ENCODE measurements around the gene LARP4B.

Gene LARP4B

DNA sequence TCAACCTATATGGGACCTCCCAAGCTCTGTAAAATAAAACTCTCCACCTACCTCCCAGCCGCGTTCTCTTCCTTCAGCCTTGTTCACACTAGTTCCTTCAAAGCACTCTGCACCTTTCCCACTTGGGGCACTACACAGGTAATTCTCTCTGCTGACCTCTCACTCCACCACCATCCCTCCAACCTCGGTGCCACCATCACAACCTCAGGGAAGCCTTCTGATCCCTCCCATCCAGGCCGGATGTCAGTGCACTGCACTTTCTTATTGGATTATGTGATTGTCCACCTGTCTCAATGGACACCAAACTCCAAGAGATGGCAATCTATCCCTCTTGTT, 7.0 kb downstream of the LARP4B start:
- no peak for DNase-seq (ENCODE audit: low spot score)

DNA sequence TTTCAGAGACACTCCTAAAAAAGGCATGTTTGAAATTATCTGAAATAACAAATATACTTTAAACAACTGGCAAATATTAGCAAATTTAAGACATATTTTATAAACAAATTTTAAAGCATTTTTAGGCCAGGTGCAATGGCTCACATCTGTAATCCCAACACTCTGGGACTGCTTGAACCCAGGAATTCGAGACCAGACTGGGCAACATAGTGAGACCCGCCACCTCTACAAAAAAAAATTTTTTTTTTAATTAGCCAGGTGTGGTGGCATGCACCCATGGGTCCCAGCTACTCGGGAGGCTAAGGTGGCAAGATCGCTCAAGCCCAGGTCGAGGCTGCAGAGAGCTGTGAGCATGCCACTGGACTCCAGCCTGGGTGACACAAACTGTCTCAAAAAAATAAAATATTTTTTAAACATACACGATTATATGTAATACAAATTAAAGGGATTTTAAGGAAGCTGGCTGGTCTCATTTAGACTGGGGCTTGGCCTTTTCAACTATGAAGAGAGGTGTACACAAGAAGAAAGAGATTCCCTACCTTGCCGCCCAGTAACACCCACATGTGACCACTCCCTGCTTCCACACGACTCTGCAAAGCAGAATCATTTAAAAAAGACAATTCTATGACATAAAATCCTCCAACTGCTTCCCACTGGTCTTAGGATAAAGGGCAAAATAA, 7.5 kb downstream of the LARP4B start:
- no peak for DNase-seq (ENCODE audit: low spot score)

DNA sequence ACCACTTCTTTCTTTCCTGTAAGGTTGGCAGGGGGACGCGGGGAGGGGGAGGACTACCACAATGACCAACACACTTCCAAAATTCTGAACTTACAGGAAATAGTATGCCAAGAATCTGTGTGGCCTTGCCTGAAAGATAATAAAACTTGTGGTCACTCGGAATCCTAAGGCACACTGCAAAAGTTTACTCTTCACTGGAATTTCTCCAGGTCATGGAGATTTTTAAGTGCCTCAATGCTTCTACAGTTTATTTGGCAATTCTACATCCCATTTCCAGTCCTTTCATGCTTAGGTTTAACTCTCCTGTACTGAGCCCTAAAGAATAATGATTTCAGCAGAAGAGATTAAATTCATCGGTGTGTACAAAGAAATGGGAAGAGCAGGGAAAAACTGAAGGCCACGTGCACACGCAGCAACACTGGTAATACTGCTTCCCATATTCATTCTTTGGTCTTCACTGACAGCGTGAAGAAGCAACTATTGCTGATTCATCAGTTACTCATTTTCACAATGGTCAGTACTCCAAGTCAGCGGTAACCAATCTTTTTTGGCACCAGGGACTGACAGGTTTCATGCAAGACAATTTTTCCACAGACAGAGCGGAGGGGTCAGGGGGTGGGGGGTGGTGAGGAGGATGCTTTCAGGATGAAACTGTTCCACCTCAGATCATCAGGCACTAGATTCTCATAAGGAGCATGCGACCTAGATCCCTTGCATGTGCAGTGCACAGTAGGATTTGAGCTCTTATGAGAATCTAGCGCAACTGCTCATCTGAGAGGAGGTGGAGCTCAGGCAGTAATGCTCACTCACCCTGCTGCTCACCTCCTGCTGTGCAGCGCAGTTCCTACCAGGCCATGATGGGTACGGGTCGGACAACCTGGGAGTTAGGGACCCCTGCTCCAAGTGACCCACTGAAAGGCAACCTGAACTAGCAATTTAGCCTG, 9.8 kb downstream of the LARP4B start:
- no peak for DNase-seq (ENCODE audit: low spot score)

DNA sequence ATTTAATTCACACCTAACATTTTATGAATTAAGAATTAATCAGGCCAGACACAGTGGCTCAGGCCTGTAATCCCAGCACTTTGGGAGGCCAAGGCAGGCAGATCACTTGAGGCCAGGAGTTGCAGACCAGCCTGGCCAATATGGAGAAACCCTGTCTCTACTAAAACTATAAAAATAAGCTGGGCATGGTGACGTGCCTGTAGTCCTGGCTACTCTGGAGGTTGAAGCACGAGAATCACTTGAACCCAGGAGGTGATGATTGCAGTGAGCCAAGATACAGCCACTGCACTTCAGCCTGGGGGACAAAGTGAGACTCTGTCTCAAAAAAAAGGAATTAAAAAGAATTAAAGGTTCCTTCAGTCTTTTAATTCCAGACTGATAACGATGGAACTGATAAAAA, 11.1 kb downstream of the LARP4B start:
- DNase-seq (ENCODE audit: low spot score) = no peak

DNA sequence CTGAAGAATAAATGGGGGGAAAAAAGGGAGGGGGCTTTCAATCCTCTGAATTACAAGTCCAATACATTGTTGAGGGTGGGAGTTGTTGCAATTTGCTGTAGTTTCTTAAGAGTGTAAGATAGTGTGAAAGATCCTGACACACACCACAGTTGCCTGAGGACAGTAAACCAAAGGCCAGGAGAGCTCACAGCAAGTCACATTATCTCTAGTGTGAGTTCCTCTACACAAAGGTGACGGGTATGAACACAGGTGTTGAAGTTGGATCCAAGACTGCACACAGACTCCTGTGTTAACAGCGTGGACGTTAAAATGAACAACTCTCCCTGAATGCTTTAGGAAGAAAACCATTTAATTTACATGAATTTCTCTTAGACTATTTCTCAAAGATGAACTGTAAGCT, 12.0 kb downstream of the LARP4B start:
- no peak for DNase-seq (ENCODE audit: low spot score)

DNA sequence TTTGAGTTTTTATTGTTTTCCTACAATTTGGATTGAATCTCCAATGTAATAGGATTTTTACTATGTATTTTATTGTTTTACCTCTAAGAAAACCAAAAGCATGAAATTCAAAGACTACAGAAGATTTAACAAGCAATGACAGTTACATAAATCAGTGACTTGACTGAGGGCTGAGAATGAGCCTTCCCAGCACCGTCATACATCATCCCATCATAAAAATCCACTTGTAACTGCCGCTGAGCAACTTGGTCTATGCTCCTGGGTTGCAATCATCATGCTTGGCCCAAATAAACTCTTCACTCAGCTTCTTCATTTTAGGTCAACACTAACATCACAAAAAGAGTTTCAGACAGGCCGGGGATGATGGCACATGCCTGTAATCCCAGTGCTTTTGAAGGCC, 13.5 kb downstream of the LARP4B start:
- no peak for DNase-seq (ENCODE audit: low spot score)

DNA sequence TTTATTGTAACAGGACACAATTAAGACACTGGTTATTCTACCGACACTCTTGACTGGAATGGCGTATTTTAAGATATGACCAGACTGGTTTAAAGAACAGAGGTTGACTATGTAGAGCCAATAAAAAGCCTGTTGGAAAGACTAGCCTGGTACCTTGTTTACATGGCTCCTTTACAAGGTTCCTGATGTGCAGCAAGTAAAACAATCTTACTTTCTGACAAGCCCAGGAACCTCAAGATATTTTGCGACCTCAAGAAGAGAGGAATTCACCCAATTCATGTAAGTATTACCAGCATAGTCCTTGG, 14.1 kb downstream of the LARP4B start:
- DNase-seq (ENCODE audit: low spot score) = no peak

DNA sequence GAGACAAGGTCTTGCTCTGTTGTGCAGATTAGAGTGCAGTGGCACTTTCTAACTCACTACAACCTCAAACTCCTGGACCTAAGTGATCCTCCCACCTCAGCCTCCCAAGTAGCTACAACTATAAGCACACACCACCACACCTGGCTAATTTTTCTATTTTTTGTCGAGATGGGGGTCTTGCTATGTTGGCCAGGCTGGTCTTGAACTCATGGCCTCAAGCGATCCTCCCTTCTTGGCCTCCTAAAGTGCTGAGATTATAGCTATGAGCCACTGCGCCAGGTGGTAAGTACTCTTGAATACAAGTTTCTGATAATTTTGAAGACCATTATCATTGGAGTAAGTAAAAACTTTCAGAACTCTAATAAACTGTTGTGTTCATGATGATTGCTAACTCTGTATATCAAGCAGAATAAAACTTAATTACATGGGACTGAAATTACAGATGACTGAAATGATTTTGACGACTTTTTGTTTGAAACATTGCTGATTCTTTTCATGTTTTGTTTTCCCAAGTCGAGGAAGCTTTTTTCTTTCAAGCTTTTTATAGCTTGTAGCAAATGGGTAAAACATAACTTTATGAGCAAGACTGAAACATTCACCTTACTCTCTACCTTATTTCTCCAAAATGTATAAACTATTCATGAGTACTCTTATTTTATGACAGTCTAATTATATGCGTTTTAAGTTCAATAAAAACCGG, 14.6 kb downstream of the LARP4B start:
- DNase-seq (ENCODE audit: low spot score) = no peak

DNA sequence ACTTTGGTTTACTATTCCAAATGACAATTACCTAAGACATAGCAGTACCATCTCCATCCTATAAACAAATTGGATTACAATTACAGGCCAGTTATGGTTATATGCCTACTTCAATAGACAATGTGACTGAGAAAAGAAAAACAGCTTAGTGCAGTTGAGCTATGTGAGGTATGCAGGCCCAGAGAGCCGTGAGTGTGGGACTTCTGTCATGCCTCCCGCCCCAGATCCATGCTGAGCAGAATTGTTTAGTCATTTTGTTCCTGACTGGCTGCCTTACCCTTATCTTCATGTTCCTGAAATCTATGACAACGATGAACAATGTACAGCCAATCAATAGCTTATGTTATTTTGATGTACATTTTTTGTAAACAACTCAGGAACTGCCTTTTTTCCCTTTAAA, 21.7 kb downstream of the LARP4B start:
- DNase-seq (ENCODE audit: low spot score) = no peak

DNA sequence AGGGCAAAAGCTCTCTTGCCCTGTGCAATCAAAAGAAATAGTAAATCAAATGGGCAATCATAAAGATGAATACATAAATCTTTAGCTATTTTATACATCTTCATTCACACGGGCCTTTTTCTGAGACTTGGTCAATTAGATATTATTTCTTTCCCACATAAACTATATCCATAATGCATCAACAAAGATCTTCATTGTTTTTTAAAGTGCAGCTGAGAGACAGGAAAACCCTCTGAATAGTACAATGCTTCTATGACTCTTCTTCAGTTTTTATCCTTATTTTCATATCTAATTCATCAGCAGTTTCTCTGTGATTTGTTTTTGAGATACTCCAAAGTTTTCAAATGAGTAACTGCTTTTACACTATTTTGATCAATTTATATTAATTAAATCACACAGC, 25.5 kb downstream of the LARP4B start:
- no peak for DNase-seq (ENCODE audit: low spot score)

DNA sequence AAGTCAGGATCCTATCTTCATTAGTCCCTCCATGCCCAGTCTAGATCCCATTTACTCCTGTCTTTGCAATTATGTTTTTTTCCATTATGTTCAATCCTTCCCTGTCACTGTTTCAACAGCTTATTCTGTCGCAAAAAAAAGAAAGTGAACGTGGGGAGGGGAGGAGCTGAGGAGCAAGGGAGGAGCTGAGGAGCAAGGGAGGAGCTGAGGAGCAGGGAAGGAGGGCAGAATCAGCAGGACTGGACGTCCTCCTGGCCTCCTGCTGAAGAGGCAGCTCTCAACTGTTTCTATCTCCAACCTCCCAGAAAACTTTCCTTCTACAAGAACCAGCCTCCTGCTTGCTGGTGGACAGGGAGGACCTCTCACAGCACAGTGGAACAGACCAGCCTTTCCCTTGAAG, 26.0 kb downstream of the LARP4B start:
- no peak for DNase-seq (ENCODE audit: low spot score)

DNA sequence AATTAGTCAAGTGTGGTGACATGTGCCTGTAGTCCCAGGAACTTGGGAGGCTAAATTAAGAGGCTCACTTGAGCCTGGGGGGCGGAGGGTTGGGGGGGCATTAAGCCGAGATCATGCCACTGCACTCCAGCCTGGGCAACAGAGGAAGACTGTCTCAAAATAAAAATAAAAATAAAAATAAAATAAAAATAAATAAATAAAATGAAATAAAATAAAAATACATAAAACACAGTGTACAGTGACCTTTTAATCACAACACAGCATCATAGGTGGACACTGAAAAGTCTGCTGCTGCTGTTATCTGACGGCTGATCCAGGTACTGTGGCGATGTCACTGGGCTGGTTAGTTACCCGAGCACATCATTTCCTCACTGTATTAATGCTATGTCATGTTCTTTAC, 27.1 kb downstream of the LARP4B start:
- DNase-seq (ENCODE audit: low spot score) = no peak

DNA sequence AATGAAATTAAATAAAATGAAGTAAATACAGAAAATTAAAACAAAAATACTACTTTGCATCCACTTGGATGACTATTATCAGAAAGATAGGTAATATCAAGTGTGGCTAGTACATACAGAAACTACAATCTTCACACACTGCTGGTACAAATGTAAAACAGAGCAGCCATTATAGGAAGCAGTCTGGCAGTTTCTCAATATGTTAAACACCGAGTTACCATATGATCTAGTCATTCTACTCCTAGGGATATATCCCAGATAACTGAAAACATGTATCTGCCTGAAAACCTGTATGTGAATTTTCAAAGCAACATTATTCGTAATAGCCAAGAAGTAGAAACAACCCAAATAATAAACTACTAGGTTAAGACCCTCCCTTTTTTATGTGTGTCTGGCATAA, 33.4 kb downstream of the LARP4B start:
- DNase-seq (ENCODE audit: low spot score) = no peak

DNA sequence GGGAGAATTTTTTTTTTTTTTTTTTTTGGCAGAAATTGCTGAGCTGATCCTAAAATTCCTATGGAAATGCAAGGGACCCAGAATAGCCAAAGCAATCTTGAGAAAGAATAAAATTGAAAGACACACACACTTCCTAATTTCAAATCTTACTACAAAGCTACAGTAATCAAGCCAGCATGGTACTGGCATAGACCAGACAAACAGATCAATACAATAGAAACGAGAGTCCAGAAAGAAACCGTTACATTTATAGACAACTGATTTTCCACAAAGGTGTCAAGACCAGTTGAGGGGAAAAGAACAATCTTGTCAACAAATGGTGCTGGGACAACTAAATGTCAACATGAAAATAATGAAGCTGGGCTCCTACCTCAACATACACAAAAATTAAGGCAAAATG, 34.5 kb downstream of the LARP4B start:
- DNase-seq (ENCODE audit: low spot score) = no peak

DNA sequence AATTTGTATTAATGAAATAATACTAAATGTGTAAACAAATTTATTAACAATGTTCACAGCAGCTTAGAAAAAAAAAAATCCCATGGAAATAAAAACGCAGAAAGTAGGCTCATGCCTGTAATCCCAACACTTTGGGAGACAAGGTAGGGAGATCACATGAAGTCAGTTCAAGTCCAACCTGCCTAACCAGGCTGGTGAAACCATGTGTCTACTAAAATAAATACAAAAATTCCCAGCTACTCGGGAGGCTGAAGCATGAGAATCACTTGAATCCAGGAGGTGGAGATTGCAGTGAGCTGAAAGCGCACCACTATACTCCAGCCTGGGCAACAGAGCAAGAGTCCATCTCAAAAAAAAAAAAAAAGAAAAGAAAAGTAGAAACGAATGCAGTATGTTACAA, 36.2 kb downstream of the LARP4B start:
- DNase-seq (ENCODE audit: low spot score) = no peak

DNA sequence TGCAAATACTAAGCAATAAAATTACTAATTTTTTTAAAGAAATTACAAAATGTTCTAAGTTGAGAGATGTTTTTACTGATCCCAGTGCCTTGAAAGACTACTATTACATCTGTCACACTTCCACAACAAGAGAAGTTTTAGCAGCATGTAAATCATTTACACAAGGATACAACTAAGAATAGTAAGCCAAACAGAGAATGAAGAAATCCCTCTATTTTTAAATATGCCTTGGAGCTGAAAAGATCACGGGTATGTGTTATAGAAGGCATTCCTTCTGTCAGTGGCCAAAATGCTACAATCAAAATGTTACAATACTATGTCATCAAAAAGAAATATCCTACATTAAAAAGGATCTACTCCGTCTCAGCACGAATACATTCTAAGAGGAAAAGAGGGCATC, 52.6 kb downstream of the LARP4B start:
- no peak for DNase-seq (ENCODE audit: low spot score)

DNA sequence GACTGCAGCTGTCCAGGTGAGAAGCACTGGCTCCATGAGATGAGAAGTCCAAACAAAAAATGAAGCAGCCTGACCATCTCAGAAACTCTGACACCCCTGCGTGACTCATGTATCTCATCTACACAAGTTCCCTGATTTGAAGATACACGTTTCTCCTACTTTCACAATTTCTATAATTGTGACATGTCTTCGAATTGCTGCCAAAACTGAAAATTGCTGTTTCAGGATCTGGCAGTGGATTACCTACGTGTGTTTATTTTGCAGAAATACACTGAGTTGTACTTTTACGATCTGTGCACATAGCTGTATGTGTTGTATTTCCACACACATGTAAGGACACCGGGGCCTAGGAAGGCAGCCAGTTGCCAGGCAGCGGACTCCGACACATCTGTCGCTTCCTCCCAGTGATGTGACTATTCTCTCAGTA, 53.2 kb downstream of the LARP4B start:
- no peak for DNase-seq (ENCODE audit: low spot score)

DNA sequence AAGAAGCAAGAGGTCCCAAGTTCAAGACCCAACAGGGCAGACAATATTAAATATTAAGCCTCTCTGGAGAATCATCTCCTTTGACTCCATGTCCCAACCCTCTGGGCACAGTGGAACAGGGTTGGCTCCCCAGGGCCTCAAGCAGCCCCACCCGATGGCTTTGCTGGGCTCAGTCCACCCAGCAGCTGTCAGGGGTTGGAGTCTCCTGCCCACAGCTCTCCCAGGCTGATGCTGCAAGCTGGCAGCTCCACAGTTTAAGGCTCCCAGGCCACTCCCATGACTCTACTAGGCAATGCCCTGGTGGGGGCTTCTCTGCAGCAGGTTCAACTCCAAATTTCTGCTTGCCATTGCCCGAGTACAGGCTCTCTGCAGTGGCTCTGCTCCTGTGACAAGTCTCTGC, 55.1 kb downstream of the LARP4B start:
- no peak for DNase-seq (ENCODE audit: low spot score)

DNA sequence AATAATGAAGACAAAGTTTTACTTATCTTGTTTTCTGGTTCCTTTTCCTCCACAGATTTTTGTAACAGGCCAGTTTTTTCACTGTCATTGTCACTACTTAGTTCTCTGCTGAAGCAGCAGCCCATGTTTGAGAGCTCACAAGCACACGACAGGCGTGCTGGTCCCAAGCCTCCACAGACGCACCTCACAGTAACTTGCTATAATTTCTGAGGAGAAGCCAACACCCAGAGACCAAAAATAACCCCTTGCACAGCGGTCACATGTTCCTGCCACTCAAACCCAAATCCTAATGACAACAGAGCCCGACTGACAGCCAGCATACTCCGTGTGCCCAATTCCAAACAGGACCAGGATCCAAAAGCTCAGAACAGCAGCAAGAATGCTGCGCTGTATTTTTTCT, 58.5 kb downstream of the LARP4B start:
- DNase-seq (ENCODE audit: low spot score) = no peak

DNA sequence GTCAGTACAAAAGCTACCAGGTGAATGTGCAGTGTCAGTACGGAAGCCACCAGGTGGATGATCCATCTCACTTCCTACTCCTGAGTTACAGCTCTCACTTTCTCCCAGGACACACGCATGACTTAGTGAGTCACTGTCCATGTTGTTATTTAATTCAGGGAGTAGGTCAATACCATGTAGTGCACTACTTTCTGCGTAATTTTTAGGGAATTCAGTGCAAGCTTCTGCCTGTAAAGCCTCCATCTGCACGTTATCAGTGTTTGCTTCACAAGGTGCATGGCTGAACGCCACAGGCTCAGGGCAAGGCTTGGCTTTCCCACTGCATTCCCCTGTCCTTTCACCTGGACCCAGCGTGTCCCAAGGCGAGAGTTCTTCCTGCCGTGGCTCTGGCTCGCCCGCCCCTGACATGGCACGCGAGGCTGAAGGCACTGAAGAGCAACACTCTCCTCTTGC, 59.5 kb downstream of the LARP4B start:
- DNase-seq (ENCODE audit: low spot score) = no peak

DNA sequence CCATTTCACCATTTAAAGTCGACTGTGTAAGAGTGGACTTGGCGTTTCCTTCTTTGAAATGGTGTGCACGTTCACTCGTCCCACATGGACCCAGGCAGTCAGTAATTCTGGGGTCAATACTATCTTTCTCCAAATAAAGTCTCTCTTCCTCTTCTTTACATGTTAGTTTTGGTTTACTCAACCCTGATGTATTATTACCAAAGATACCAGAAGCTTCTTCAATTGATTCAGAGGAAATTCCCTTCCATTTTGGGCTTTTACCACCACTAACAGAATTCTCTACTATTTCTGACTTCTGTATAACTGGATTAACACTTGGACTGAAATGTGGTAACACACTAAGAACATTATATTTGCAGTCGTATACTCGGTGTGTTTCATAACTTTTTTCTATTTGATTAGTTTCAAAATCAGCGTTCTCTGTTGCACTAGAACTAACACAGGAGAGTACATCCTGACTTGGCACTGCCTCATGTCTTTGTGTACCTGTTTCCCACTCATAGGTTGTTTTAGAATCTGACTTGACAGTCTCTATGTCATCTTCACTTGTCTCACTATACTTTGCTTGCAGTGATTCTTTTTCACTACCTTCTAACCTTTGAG, 60.8 kb downstream of the LARP4B start:
- DNase-seq (ENCODE audit: low spot score) = no peak

DNA sequence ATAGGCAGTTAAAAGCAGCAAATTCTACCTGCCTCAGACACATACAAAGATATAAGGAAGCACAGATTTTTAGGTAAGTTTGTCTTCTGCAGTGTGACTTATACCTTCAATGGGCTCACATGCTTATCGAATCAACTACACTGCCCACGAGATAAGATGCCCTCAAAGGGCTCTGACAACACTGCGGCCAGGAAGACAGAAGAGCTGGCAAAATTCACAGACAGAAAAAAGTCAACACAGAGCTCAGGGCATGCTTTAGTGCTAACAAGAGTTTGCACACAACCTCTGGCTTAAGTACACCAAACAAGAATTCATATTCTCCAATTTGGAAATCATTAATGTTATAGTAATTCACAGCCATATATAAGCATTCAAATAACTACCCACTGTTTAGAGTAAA, 62.3 kb downstream of the LARP4B start:
- no peak for DNase-seq (ENCODE audit: low spot score)

DNA sequence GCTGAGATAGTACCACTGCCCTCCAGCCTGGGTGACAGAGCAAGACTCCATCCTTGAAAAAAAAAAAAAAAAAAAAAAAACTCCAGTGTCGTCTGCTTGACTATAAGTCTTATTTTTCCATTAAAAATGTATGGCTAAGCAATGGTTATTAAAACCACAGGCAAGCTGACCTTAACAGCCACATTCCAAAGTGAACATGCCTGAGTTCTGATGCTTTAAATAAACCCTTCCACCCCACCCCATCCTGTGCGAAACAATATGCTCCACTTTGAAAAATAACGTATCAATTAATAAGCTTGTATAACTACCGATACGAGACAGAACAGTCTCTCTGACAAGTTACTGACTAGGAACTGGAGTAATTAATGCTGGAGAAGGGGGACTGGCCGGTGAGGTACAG, 63.7 kb downstream of the LARP4B start:
- no peak for DNase-seq (ENCODE audit: low spot score)

Data from LoVo (cell line).